Measurements from ENCODE around the gene INO80D.
"Not testable (repeated sequence)": the region's sequence is repeated elsewhere in the genome, so short reads cannot be mapped to it uniquely, and the experiment has no call there.

The INO80D gene

GRCh38 chr2:206015746-206016145, 70.2 kb downstream of the INO80D start:
- not testable (repeated sequence) for DNase-seq

- no peak for DNase-seq
These were observed 74.2 kb downstream of the INO80D start for GRCh38 chr2:206011795-206012194.

GRCh38 chr2:206011018-206011614, 74.9 kb downstream of the INO80D start:
- DNase-seq: no peak

- DNase-seq: no peak
These were observed 81.8 kb downstream of the INO80D start for GRCh38 chr2:206004004-206004693.

GRCh38 chr2:206002440-206002839, 83.5 kb downstream of the INO80D start:
- DNase-seq: no peak

- no peak for DNase-seq
These were observed 84.1 kb downstream of the INO80D start for GRCh38 chr2:206001912-206002311.

- DNase-seq: no peak
These were observed 85.2 kb downstream of the INO80D start for GRCh38 chr2:206000776-206001175.

GRCh38 chr2:205998583-205998982, 87.4 kb downstream of the INO80D start:
- DNase-seq: no peak

- DNase-seq: no peak
These were observed 89.8 kb downstream of the INO80D start for GRCh38 chr2:205996161-205996560.

- DNase-seq: no peak
These were observed 90.7 kb downstream of the INO80D start for GRCh38 chr2:205995260-205995659.

- DNase-seq: no peak
These were observed 91.6 kb downstream of the INO80D start for GRCh38 chr2:205994344-205994743.

- DNase-seq: no peak
These were observed 95.9 kb downstream of the INO80D start for GRCh38 chr2:205990104-205990503.

GRCh38 chr2:205989271-205990071, 96.5 kb downstream of the INO80D start:
- no peak for DNase-seq

- not testable (repeated sequence) for DNase-seq
These were observed 97.3 kb downstream of the INO80D start for GRCh38 chr2:205988681-205989080.

GRCh38 chr2:205988274-205988673, 97.7 kb downstream of the INO80D start:
- DNase-seq: no peak

- DNase-seq: not testable (repeated sequence)
These were observed 99.6 kb downstream of the INO80D start for GRCh38 chr2:205986334-205986733.

- DNase-seq: no peak
These were observed 101.6 kb downstream of the INO80D start for GRCh38 chr2:205984381-205984780.

GRCh38 chr2:205982776-205983327, 103.1 kb downstream of the INO80D start:
- no peak for DNase-seq

- not testable (repeated sequence) for DNase-seq
These were observed 107.2 kb downstream of the INO80D start for GRCh38 chr2:205978728-205979127.

- not testable (repeated sequence) for DNase-seq
These were observed 108.3 kb downstream of the INO80D start for GRCh38 chr2:205977699-205978098.

- not testable (repeated sequence) for DNase-seq
These were observed 108.9 kb downstream of the INO80D start for GRCh38 chr2:205976934-205977659.

GRCh38 chr2:205976120-205976814, 109.7 kb downstream of the INO80D start:
- DNase-seq: no peak
